B cell (primary cell): ENCODE results near the gene FMN1.

Source experiments
- EZH2 ChIP-seq: IDR thresholded peaks from 2 replicates; pipeline ENCODE4 v1.6.1; 2012; ENCODE audit warnings: borderline replicate concordance, low read depth, mild to moderate bottlenecking, moderate library complexity, low read length; ENCODE audit not compliant: insufficient read depth, poor library complexity, severe bottlenecking
- TF ChIP-seq, protein P1 (sequence below): fragments of 200-600 bp; IDR thresholded peaks from one replicate; pipeline ENCODE4 v1.8.0; 2022; ENCODE audit warnings: antibody characterized with exemption, mild to moderate bottlenecking

DNA sequence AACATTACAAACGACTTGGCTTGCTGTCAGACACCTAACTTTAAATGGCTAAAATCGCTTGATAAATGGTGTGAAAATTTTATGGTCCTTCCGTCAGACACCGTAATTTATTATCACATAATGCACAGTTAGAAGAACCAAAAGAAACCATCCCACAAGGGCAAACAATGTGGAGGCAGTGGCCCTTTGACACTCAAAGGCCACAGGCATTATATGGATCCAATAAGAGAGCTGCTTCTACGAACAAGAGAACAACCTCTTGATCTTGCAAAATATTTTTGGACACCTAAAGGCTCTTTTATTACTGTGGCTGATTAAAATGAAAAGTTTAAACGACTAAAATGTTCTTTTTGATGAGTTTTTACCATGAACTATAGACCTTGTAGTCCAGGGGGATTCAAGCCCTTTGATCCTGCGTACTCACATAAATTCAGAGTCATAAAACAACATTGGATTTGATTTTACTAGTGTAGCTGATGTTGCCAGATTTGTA lies 202.8 kb downstream of the FMN1 start:
- TF ChIP-seq, protein P1, sequence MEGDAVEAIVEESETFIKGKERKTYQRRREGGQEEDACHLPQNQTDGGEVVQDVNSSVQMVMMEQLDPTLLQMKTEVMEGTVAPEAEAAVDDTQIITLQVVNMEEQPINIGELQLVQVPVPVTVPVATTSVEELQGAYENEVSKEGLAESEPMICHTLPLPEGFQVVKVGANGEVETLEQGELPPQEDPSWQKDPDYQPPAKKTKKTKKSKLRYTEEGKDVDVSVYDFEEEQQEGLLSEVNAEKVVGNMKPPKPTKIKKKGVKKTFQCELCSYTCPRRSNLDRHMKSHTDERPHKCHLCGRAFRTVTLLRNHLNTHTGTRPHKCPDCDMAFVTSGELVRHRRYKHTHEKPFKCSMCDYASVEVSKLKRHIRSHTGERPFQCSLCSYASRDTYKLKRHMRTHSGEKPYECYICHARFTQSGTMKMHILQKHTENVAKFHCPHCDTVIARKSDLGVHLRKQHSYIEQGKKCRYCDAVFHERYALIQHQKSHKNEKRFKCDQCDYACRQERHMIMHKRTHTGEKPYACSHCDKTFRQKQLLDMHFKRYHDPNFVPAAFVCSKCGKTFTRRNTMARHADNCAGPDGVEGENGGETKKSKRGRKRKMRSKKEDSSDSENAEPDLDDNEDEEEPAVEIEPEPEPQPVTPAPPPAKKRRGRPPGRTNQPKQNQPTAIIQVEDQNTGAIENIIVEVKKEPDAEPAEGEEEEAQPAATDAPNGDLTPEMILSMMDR = no peak
- no peak for TF ChIP-seq EZH2
